ENCODE measurements around the gene DGKA. TPM values are rescaled to one million over a fixed set of nuclear protein-coding genes. Genes with fewer than 3 reads are reported as not detected.

The DGKA gene
- total RNA-seq, 2 experiments from 2014 or later: 144 to 170 TPM

DNA sequence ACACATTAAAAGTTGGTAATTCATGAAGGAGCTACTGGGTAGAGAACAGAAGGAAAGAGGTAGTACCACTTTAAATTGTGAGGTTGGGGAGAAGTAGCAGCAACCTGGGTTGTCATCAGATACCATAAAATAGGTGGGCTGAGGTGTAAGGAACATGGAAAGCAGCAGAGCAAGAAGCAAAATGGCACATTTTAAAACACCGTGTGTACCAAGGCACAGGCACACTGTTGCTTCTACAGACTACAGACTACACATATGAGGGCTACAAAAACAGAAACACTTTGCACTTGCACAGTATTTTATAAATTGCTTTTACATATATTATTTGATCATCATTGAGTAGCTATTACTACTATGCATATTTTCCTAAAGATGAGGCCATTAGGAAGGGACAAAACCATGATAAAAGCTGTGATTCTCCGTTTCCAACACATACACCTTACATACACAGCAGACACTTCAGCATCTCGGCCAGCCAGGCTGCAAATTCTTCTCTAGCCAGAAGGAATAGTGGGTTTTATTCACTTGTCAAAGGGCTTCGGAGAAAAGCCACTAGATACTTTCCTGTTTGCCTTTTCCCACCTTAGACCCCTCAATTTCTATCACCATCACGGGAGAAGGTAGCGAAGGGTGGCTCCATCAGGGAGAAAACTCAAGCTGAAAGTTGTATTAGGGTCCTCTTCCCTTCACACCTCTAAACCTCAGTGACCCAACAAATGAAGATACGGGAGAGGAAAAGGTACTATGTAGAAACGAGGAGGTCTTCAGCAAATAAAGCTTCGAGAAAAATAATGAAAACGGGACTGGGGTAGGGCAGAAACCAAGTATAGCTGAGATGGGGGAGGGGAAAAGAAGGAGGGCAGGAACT, 4.9 kb upstream of the DGKA start:
- Histone ChIP-seq H3K9me3 (ENCODE audit: low read length) (no peaks in the 10 kb centered on the region), H3K36me3 (ENCODE audit: insufficient read depth, low read length) (peaks cover 46% of the 10 kb centered on the region), H3K9me2 (ENCODE audit: insufficient read depth, low read length) (no peaks in the 10 kb centered on the region), H3K79me2 (ENCODE audit: insufficient read depth, low read depth, low read length) (peaks cover 72% of the 10 kb centered on the region), H3K4me1 (ENCODE audit: insufficient read depth, low read length, poor library complexity, severe bottlenecking) (peaks cover 60% of the 10 kb centered on the region), H2AFZ (ENCODE audit: low read length) (no peak overlapping the region; the same call in 1 of the 2 replicates), H3K4me3 (ENCODE audit: low read depth, low read length, poor library complexity, severe bottlenecking) (peak overlapping the region; percentile 82), H4K20me1 (ENCODE audit: insufficient read depth, low read length) (0 out of 2 replicates have a peak, but pooled peaks cover 4% of the 10 kb centered on the region), H3K4me2 (ENCODE audit: low read length) (peak overlapping the region; percentile 93), H3K27ac (ENCODE audit: low read depth, low read length, poor library complexity, severe bottlenecking) (peak overlapping the region; percentile 99)
- TF ChIP-seq CTCF (conservative IDR thresholded peaks at IDR 0.05; ENCODE audit: low read length) (no peak), EZH2phosphoT487 (IDR thresholded peaks at IDR 0.05; ENCODE audit: borderline replicate concordance, low read depth, low read length) (no peak)
- DNase-seq (ENCODE audit: low spot score): peak; percentile 48
- POLR2A ChIA-PET: interaction anchor here (0.6 to 5.0 kb wide), 13 partner anchors 8 to 220 kb away, joined by 3 to 49 read pairs (median 6); partner anchors contain the start of genes DNAJC14, ORMDL2, RAB5B and SARNP
- CTCF ChIA-PET (ENCODE audit: unreplicated experiment): interaction anchor here (1.0 to 1.4 kb wide), 5 partner anchors 10 to 188 kb away, joined by 3 to 7 read pairs (median 3); no protein-coding TSS in a partner anchor
- intact Hi-C loops (cut with micrococcal nuclease; ENCODE audit: unreplicated experiment): loop anchor here (1.0 to 5.0 kb wide), 3 partner anchors 14 to 761 kb away; partner anchors contain the start of gene PTGES3
- TSS peak; percentile 63 for BruUV-seq (replicated peaks)

DNA sequence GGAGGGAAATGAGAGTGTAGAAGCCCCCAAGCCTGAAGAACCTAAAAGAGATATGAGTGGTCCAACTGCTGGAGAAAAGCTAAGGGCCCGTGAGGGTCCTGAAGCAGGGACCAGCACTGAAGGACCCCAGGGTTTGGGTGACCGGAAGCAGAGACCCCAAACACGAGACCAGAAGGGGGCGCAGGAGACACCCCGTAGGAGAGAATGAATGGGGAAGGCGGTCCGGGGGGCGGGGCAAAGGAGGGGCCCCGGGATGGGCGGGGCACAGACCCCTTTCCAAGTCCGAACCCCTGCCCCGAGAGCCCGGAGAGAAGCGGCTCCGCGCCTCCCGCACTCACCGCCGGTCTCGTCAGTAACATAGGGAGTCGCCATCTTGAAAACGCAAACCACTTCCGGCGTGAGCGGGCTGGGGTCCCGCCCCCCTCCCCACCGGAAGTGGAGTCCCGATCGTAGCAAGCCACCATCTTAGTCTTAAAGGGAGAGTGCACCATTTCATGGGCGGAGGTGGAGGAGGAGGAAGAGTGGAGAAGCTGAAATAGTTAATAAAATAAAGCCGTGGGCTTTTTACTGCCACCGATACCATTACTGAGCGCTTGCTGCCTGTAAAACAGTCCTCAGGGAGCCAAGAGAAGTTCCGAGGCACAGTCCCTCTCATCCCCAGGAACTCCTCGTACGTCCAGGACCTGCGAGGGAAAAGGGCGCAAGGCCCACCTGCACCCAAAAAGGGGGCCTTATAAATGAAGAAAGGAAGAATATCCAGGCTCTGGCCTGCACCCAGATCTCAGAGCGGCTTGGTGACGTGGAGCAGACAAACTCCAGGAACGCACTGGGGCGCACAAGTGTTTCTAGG, 4.0 kb upstream of the DGKA start:
- no TSS peak for BruUV-seq (replicated peaks)
- Histone ChIP-seq H3K4me3 (ENCODE audit: low read depth, low read length, poor library complexity, severe bottlenecking) (peak overlapping the region; percentile 82), H3K36me3 (ENCODE audit: insufficient read depth, low read length) (peaks cover 38% of the 10 kb centered on the region), H4K20me1 (ENCODE audit: insufficient read depth, low read length) (0 out of 2 replicates have a peak, but pooled peaks cover under 1% of the 10 kb centered on the region), H3K9me3 (ENCODE audit: low read length) (no peaks in the 10 kb centered on the region), H3K4me2 (ENCODE audit: low read length) (peak overlapping the region; percentile 93), H3K4me1 (ENCODE audit: insufficient read depth, low read length, poor library complexity, severe bottlenecking) (peaks cover 51% of the 10 kb centered on the region), H2AFZ (ENCODE audit: low read length) (peak overlapping the region; percentile 9; the same call in 1 of the 2 replicates), H3K9me2 (ENCODE audit: insufficient read depth, low read length) (no peaks in the 10 kb centered on the region), H3K79me2 (ENCODE audit: insufficient read depth, low read depth, low read length) (peaks cover 72% of the 10 kb centered on the region), H3K27ac (ENCODE audit: low read depth, low read length, poor library complexity, severe bottlenecking) (peak overlapping the region; percentile 99)
- peak; percentile 95 for DNase-seq (ENCODE audit: low spot score)
- ChIA-PET CTCF (ENCODE audit: unreplicated experiment) (interaction anchor here (1.0 to 1.4 kb wide), 5 partner anchors 10 to 100 kb away, joined by 3 to 7 read pairs (median 3); no protein-coding TSS in a partner anchor), POLR2A (interaction anchor here (0.9 to 5.0 kb wide), 12 partner anchors 11 to 221 kb away, joined by 3 to 49 read pairs (median 6); partner anchors contain the start of genes DNAJC14, ORMDL2, PA2G4 and RAB5B)
- intact Hi-C loops (cut with micrococcal nuclease; ENCODE audit: unreplicated experiment): loop anchor here (1.0 to 5.0 kb wide), 6 partner anchors 13 to 760 kb away; partner anchors contain the start of genes DNAJC14, PTGES3 and RPS26
- peak; percentile 94 for TF ChIP-seq CTCF (conservative IDR thresholded peaks at IDR 0.05; ENCODE audit: low read length)
- TF ChIP-seq EZH2phosphoT487 (IDR thresholded peaks at IDR 0.05; ENCODE audit: borderline replicate concordance, low read depth, low read length): no peak
